NOMO-1 (cell line): ENCODE results near the gene SLC6A18.

ENCODE experiments used
- DNase-seq, 2 experiments: peaks; one replicate each; lab custom pipeline; 2025; ENCODE audit not compliant: unreplicated experiment in 2 of 2; lab: John Stamatoyannopoulos, UW

SLC6A18 gene

GRCh38 chr5:1225081-1225480 is at the start of gene SLC6A18:
TSS of gene SLC6A18 (plus strand) at chr5:1225381. CDS start at chr5:1225478, 97 bp downstream.
- no peak for DNase-seq

- no peak for DNase-seq
Observed at GRCh38 chr5:1175801-1176472, 49.2 kb upstream of the SLC6A18 start.

GRCh38 chr5:1176473-1177391 is 48.4 kb upstream of the SLC6A18 start:
- DNase-seq = no peak

GRCh38 chr5:1177826-1178528 is 47.2 kb upstream of the SLC6A18 start:
- no peak for DNase-seq

GRCh38 chr5:1178529-1179382 is 46.4 kb upstream of the SLC6A18 start:
- no peak for DNase-seq

- no peak for DNase-seq
Observed at GRCh38 chr5:1179383-1179715, 45.8 kb upstream of the SLC6A18 start.

- DNase-seq = no peak
Observed at GRCh38 chr5:1180096-1180495, 45.1 kb upstream of the SLC6A18 start.

- no peak for DNase-seq
Observed at GRCh38 chr5:1180841-1181271, 44.3 kb upstream of the SLC6A18 start.

- DNase-seq = no peak
Observed at GRCh38 chr5:1181451-1182359, 43.5 kb upstream of the SLC6A18 start.

GRCh38 chr5:1182360-1182632 is 42.9 kb upstream of the SLC6A18 start:
- DNase-seq = no peak

GRCh38 chr5:1182633-1183423 is 42.4 kb upstream of the SLC6A18 start:
- no peak for DNase-seq

GRCh38 chr5:1183424-1184162 is 41.6 kb upstream of the SLC6A18 start:
- DNase-seq = no peak

GRCh38 chr5:1184163-1184470 is 41.1 kb upstream of the SLC6A18 start:
- DNase-seq = no peak

GRCh38 chr5:1184481-1184880 is 40.7 kb upstream of the SLC6A18 start:
- DNase-seq = no peak

GRCh38 chr5:1185038-1185627 is 40.0 kb upstream of the SLC6A18 start:
- no peak for DNase-seq

- DNase-seq = no peak
Observed at GRCh38 chr5:1185629-1186350, 39.4 kb upstream of the SLC6A18 start.
